Uterine smooth muscle cell (primary cell): ENCODE data around the gene NOP53. TPM values are rescaled to one million over a fixed set of nuclear protein-coding genes. Genes with fewer than 3 reads are reported as not detected.

Experiments used
- total RNA-seq: library from RNA; depleted of rRNA; stranded (reverse); fragments of >200 nt; gene quantifications from 2 replicates; pipeline ENCODE4 v1.2.3, GENCODE V29; 2014

NOP53 gene
- 47.3 and 74.6 TPM in 2 replicates for total RNA-seq

GRCh38 chr19:47745010-47745901 lies at the start of gene NOP53:
TSS of gene NOP53 (plus strand) at chr19:47745546. CDS start at chr19:47745560, 14 bp downstream.

GRCh38 chr19:47713046-47714021 lies 32.0 kb upstream of the NOP53 start, which contains the start of gene EHD2:
TSS of gene EHD2 (plus strand) at chr19:47713422. CDS start at chr19:47716613, 3,191 bp downstream.

DNA sequence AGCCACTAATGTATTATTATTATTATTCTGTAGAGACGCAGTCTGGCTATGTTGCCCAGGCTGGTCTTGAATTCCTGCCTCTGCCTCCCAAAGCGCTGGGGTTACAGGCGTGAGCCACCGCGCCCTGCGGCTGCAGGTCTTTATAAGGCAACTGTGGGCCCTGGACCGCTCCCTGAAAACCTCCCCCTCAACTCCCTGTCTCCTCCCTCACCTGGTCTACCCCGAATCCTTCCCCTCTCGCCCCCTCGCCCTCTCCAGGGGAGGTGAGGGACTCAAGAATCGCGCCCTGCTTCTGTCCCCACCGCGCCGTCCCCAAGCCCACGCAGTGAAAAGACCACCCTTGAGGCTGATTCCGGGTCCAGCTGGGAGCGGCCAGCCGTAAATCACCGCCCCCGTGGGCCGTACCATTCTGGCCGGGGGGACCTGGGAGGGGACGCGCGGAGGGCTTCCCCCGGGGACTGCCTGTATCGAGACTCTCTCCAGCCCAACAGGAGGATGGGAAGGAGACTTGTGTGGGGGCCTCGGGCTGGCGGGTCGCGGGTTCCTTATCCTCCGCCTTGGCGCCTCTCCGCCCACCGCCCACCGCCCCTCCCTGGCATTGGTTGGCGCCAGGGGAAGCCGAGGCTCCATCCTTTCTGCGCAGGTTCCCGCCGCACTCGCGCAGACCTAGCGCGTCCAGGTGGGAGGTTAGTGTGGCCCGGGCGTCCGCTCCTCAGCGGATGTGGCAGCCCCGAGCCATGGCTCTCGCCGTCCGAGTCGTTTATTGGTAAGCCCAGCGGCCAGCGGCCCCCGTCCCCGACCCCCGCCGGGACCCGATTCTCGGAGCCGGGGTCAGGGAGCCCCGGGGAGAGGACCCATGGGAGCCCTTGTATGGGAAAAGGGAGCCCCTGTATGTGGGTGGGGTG lies 33.0 kb downstream of the NOP53 start, which contains the start of gene SELENOW:
Gene SELENOW, plus strand, starts transcription at position 655 of the 905 bp plus-strand sequence. Its CDS starts 83 bp downstream, at position 738.

GRCh38 chr19:47804451-47804850 lies 59.1 kb downstream of the NOP53 start, which contains the start of gene TPRX1:
TSS of gene TPRX1 (minus strand) at chr19:47804551. CDS start at chr19:47804539, 12 bp downstream.

Other genes with a start within 250 kb of the NOP53 start
- gene NAPA, start 230.5 kb upstream of the NOP53 start, total RNA-seq: 79.2 and 85.4 TPM in 2 replicates
- gene ZNF541, start 172.4 kb upstream of the NOP53 start, total RNA-seq: 0.12 and 0.44 TPM in 2 replicates
- gene BICRA, start 136.4 kb upstream of the NOP53 start, total RNA-seq: 7.6 and 7.9 TPM in 2 replicates
- gene EHD2, start 32.1 kb upstream of the NOP53 start, total RNA-seq: 126 and 164 TPM in 2 replicates
- gene SELENOW, start 33.2 kb downstream of the NOP53 start, total RNA-seq: 126 and 159 TPM in 2 replicates
- not detected in 2 replicates for gene TPRX1, start 59.0 kb downstream of the NOP53 start, total RNA-seq
- not detected in 2 replicates for gene CRX, start 76.4 kb downstream of the NOP53 start, total RNA-seq
- not detected in 2 replicates for gene TPRX2, start 113.7 kb downstream of the NOP53 start, total RNA-seq
- not detected in 2 replicates for gene SULT2A1, start 140.8 kb downstream of the NOP53 start, total RNA-seq
- gene BSPH1, start 246.6 kb downstream of the NOP53 start, total RNA-seq: not detected in 2 replicates
- not detected in 2 replicates for gene ELSPBP1, start 249.1 kb downstream of the NOP53 start, total RNA-seq